ENCODE measurements around the gene EDDM13. TPM values are rescaled to one million over a fixed set of nuclear protein-coding genes. Genes with fewer than 3 reads are reported as not detected.

The EDDM13 gene
- total RNA-seq, 1 donor from 2014 or later: not detected

- H3K9me3 Mint-ChIP-seq (ENCODE audit: unreplicated experiment): peaks cover 22% of the 10 kb centered on the region
- no peak for DNase-seq
- peaks cover 4% of the 10 kb centered on the region for H3K27me3 Mint-ChIP-seq (ENCODE audit: unreplicated experiment)
- peaks cover 21% of the 10 kb centered on the region for H3K4me1 Mint-ChIP-seq (ENCODE audit: low read depth, unreplicated experiment)
- H3K4me3 Mint-ChIP-seq (ENCODE audit: unreplicated experiment): peak overlapping the region; percentile 30
- peaks cover 22% of the 10 kb centered on the region for H3K36me3 Mint-ChIP-seq (ENCODE audit: unreplicated experiment)
- H3K27ac Mint-ChIP-seq (ENCODE audit: unreplicated experiment): peak overlapping the region; percentile 83
- TF ChIP-seq CTCF (IDR thresholded peaks at IDR 0.05; ENCODE audit: partially characterized antibody, unreplicated experiment): no peak
These were observed 36.2 kb downstream of the EDDM13 start for GRCh38 chr19:56308792-56309191.

GRCh38 chr19:56309511-56310185 is 37.1 kb downstream of the EDDM13 start:
- H3K27me3 Mint-ChIP-seq (ENCODE audit: unreplicated experiment): peaks cover 4% of the 10 kb centered on the region
- H3K9me3 Mint-ChIP-seq (ENCODE audit: unreplicated experiment): peaks cover 20% of the 10 kb centered on the region
- peaks cover 21% of the 10 kb centered on the region for H3K4me1 Mint-ChIP-seq (ENCODE audit: low read depth, unreplicated experiment)
- H3K27ac Mint-ChIP-seq (ENCODE audit: unreplicated experiment): no peak overlapping the region
- peak; percentile 76 for TF ChIP-seq CTCF (IDR thresholded peaks at IDR 0.05; ENCODE audit: partially characterized antibody, unreplicated experiment)
- H3K36me3 Mint-ChIP-seq (ENCODE audit: unreplicated experiment): peaks cover 14% of the 10 kb centered on the region
- DNase-seq: peak; percentile 73
- H3K4me3 Mint-ChIP-seq (ENCODE audit: unreplicated experiment): no peak overlapping the region

- H3K9me3 Mint-ChIP-seq (ENCODE audit: unreplicated experiment): peaks cover 18% of the 10 kb centered on the region
- DNase-seq: no peak
- no peak for TF ChIP-seq CTCF (IDR thresholded peaks at IDR 0.05; ENCODE audit: partially characterized antibody, unreplicated experiment)
- H3K27ac Mint-ChIP-seq (ENCODE audit: unreplicated experiment): no peak overlapping the region
- H3K4me1 Mint-ChIP-seq (ENCODE audit: low read depth, unreplicated experiment): peaks cover 19% of the 10 kb centered on the region
- H3K36me3 Mint-ChIP-seq (ENCODE audit: unreplicated experiment): peaks cover 8% of the 10 kb centered on the region
- no peak overlapping the region for H3K4me3 Mint-ChIP-seq (ENCODE audit: unreplicated experiment)
- peaks cover 4% of the 10 kb centered on the region for H3K27me3 Mint-ChIP-seq (ENCODE audit: unreplicated experiment)
These were observed 37.9 kb downstream of the EDDM13 start for GRCh38 chr19:56310462-56310861.

GRCh38 chr19:56312342-56312741 is 39.8 kb downstream of the EDDM13 start:
- peaks cover 5% of the 10 kb centered on the region for H3K27me3 Mint-ChIP-seq (ENCODE audit: unreplicated experiment)
- H3K4me3 Mint-ChIP-seq (ENCODE audit: unreplicated experiment): peak overlapping the region; percentile 53

More at GRCh38 chr19:56312342-56312741, 39.8 kb downstream of the EDDM13 start:
- peaks cover 6% of the 10 kb centered on the region for H3K36me3 Mint-ChIP-seq (ENCODE audit: unreplicated experiment)
- no peak overlapping the region for H3K27ac Mint-ChIP-seq (ENCODE audit: unreplicated experiment)
- peaks cover 19% of the 10 kb centered on the region for H3K4me1 Mint-ChIP-seq (ENCODE audit: low read depth, unreplicated experiment)
- no peak for DNase-seq
- peaks cover 8% of the 10 kb centered on the region for H3K9me3 Mint-ChIP-seq (ENCODE audit: unreplicated experiment)
- no peak for TF ChIP-seq CTCF (IDR thresholded peaks at IDR 0.05; ENCODE audit: partially characterized antibody, unreplicated experiment)

All from glutamatergic neuron (in vitro differentiated cells).